ENCODE results near the gene CDC27. TPM values are rescaled to one million over a fixed set of nuclear protein-coding genes. Genes with fewer than 3 reads are reported as not detected.
"Not testable (repeated sequence)": the region's sequence is repeated elsewhere in the genome, so short reads cannot be mapped to it uniquely, and the experiment has no call there.

The CDC27 gene
- total RNA-seq, 2 donors from 2014 or later, result 66.0 to 69.2 TPM

DNA sequence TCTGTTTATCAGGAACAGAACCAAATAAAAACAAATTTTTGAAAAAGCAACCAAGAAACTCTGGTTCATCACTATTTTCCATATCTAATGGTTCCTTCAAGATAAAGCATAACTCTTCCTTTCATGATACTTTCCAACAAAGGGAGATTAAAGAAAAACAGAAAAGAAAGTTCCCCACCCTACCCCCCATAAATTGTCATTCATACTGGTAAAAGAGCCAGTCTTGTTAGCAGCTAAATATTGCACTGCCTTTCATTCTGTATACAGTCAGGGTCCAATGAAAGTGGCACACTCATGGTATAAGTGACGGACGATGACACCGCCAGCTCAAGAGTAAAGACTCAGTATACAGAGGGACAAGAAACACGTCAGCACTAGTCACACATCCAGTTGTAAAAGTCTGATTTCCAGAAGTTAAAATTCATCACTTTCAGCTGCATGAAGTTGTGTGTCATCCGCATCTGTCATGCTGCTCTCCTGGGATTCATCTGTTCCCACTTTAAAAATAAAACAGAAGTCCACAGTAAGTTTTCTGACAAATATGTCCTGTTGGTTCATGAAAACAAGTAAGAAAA lies 68.5 kb downstream of the CDC27 start:
- Histone ChIP-seq H3K27ac (no peak overlapping the region), H3K36me3 (peaks cover 18% of the 10 kb centered on the region), H3K4me3 (no peak overlapping the region), H3K4me1 (ENCODE audit: control insufficient read depth in 1 of 2, low read depth in 2 of 2) (no peaks in the 10 kb centered on the region), H3K27me3 (replicated peaks; ENCODE audit: insufficient read depth) (no peaks in the 10 kb centered on the region), H3K9me3 (no peaks in the 10 kb centered on the region)
- TF ChIP-seq, protein P1, sequence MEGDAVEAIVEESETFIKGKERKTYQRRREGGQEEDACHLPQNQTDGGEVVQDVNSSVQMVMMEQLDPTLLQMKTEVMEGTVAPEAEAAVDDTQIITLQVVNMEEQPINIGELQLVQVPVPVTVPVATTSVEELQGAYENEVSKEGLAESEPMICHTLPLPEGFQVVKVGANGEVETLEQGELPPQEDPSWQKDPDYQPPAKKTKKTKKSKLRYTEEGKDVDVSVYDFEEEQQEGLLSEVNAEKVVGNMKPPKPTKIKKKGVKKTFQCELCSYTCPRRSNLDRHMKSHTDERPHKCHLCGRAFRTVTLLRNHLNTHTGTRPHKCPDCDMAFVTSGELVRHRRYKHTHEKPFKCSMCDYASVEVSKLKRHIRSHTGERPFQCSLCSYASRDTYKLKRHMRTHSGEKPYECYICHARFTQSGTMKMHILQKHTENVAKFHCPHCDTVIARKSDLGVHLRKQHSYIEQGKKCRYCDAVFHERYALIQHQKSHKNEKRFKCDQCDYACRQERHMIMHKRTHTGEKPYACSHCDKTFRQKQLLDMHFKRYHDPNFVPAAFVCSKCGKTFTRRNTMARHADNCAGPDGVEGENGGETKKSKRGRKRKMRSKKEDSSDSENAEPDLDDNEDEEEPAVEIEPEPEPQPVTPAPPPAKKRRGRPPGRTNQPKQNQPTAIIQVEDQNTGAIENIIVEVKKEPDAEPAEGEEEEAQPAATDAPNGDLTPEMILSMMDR (IDR thresholded peaks at IDR 0.05), result no peak
- ATAC-seq (ENCODE audit: insufficient number of reproducible peaks, low FRiP score, low read depth), result no peak
- DNase-seq (ENCODE audit: low spot score), result no peak

DNA sequence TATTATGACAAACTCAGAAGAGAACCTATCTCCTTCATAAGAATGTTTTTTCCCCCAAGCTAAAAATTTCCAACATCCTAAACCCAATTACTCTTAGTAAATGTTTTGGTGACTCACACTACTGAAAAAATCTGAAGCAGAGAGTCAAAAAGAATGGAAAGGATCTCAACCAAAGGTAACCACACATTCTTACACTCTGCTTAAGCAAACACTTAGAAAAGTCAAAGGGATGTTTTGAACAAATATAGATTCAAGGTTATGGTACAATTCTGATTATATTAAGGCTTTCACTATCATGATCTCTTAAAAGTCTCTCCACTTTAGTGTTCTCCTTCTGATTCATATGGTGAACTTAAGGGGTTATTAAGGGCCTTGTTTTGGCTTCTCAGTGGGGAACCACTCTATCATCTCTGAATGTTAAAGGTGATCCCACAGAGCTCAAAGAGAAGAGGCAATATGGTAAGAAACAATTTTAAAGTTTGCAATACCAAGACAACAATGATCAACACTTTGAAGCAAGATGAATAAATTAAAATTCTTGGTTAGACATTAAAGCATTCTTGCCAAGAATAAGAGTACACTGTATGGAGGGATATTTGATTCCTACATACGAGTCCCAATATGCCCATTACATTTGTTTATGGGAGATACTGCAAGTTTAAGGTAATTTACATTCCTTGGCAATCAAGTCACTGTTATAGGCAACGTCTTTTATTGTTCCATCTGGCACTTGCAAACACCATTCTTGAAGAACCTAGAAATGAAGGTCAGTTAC lies 69.2 kb downstream of the CDC27 start:
- ATAC-seq (ENCODE audit: insufficient number of reproducible peaks, low FRiP score, low read depth) (no peak), DNase-seq (ENCODE audit: low spot score) (no peak)
- no peak overlapping the region for H3K4me3 ChIP-seq
- no peaks in the 10 kb centered on the region for H3K4me1 ChIP-seq (ENCODE audit: control insufficient read depth in 1 of 2, low read depth in 2 of 2)
- no peak overlapping the region for H3K27ac ChIP-seq
- no peaks in the 10 kb centered on the region for H3K27me3 ChIP-seq (replicated peaks; ENCODE audit: insufficient read depth)
- peaks cover 14% of the 10 kb centered on the region for H3K36me3 ChIP-seq
- TF ChIP-seq, protein P1 (IDR thresholded peaks at IDR 0.05), result no peak
- H3K9me3 ChIP-seq, result no peaks in the 10 kb centered on the region

DNA sequence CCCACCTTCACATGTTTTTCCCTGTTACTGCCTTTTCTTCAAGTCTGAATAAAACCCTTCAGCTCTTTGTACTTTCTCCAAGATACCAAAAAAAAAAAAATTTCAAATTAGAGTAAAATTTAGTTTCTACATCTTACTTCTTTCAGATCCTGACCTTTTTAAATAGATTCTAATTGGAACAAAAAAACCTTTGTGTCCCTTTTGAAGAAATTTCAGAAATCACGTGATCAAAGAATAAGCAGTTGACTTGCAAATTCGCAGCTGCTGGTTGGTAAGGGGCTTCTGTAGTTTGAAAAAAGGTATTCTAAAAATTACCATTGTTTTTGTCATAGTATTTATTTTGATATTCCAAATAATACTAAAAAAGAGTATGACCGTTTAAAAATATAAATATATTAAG lies 71.7 kb downstream of the CDC27 start:
- DNase-seq (ENCODE audit: low spot score) (no peak), ATAC-seq (ENCODE audit: insufficient number of reproducible peaks, low FRiP score, low read depth) (no peak)

DNA sequence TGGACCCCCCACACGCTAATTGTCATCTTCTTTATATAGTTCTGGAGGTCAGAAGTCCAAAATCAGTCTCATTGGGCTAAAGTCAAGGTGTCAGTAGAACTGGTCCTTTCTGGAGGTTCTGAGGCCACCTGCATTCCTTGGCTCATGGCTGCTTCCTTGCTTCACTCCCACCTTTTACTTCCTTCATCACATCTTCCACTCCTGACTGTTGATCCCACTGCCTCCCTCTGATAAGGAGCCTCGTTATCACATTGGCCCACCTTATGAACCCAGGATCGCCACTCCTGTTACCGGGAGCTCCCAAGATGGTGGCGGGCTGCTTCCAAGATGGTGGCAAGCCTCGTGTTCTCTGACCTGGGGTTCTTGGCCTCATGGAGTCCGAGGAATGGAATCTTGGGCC lies 83.0 kb downstream of the CDC27 start:
- DNase-seq (ENCODE audit: low spot score) (no peak), ATAC-seq (ENCODE audit: insufficient number of reproducible peaks, low FRiP score, low read depth) (no peak)
- Histone ChIP-seq H3K4me3 (no peak overlapping the region), H3K27me3 (replicated peaks; ENCODE audit: insufficient read depth) (no peaks in the 10 kb centered on the region), H3K4me1 (ENCODE audit: control insufficient read depth in 1 of 2, low read depth in 2 of 2) (no peaks in the 10 kb centered on the region), H3K9me3 (no peaks in the 10 kb centered on the region), H3K27ac (no peak overlapping the region), H3K36me3 (no peaks in the 10 kb centered on the region)
- TF ChIP-seq, protein P1 (IDR thresholded peaks at IDR 0.05), result no peak

More for the DNA sequence above, 71.7 kb downstream of the CDC27 start:
- H3K4me3 ChIP-seq, result no peak overlapping the region
- no peaks in the 10 kb centered on the region for H3K27me3 ChIP-seq (replicated peaks; ENCODE audit: insufficient read depth)
- H3K9me3 ChIP-seq, result no peaks in the 10 kb centered on the region
- TF ChIP-seq, protein P1 (IDR thresholded peaks at IDR 0.05), result no peak
- H3K27ac ChIP-seq, result no peak overlapping the region
- no peaks in the 10 kb centered on the region for H3K4me1 ChIP-seq (ENCODE audit: control insufficient read depth in 1 of 2, low read depth in 2 of 2)
- peaks cover 12% of the 10 kb centered on the region for H3K36me3 ChIP-seq

DNA sequence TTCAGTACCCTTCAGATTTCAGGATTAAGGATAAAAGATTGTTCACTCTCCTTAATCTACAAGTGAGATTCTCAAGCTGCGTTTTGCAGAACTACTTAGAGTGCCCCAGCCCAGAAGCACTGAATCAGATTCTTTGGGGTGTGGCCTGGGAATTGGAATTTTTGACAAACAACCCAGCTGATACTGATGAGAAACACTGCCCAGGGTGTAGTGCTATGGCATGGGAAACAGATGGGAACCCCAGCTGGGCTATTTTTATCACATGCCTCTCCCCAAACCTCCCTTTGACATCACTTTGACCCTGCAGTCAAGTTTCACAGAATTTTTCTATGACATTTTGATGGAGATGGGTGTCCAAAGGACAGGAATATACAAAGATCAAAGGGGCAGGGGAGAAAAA lies 83.8 kb downstream of the CDC27 start:
- not testable (repeated sequence) for H3K4me1 ChIP-seq (ENCODE audit: control insufficient read depth in 1 of 2, low read depth in 2 of 2); H3K4me3 ChIP-seq; H3K27ac ChIP-seq; DNase-seq (ENCODE audit: low spot score); H3K9me3 ChIP-seq; H3K27me3 ChIP-seq (replicated peaks; ENCODE audit: insufficient read depth); H3K36me3 ChIP-seq; ATAC-seq (ENCODE audit: insufficient number of reproducible peaks, low FRiP score, low read depth)

All from thoracic aorta (tissue), 2 donors.